SK-N-SH (cell line): ENCODE results near the gene DOCK10. TPM values are rescaled to one million over a fixed set of nuclear protein-coding genes. Genes with fewer than 3 reads are reported as not detected.

Source experiments
- CTCF ChIA-PET: fragments of 300-600, 350-600 bp; formaldehyde crosslinking; extraction: SDS; loops from one replicate; lab custom pipeline; 2021; lab: Yijun Ruan, JAX
- POLR2A ChIA-PET: fragments of 350-600 bp; sonication (Branson Sonifier 250); formaldehyde crosslinking; extraction: SDS; loops from one replicate; lab custom pipeline; 2020; ENCODE audit warnings: antibody characterized with exemption, inconsistent platforms; lab: Yijun Ruan, JAX
- DNase-seq: peaks from one replicate; pipeline ENCODE4 v3.0.0; 2012
- H2AFZ ChIP-seq: fragments of 200-600 bp; sonication (generic); 2 replicates; pipeline ENCODE4 v1.8.1; 2016; ENCODE audit warnings: antibody characterized with exemption, mild to moderate bottlenecking, low read depth
- H3F3A ChIP-seq: fragments of 200-600 bp; sonication (generic); replicated peaks from 2 replicates; pipeline ENCODE3; 2016; ENCODE audit warnings: antibody characterized with exemption, mild to moderate bottlenecking; ENCODE audit not compliant: insufficient read depth
- H3K27ac ChIP-seq, 2 experiments: fragments of 200-500 bp in 1 of 2; fragments of 200-600 bp in 1 of 2; sonication (Bioruptor generic) in 1 of 2; sonication (generic), shearing (Covaris generic) in 1 of 2; 2 replicates each; pipeline versions ENCODE4 v1.5.1 to v1.6.1; 2014 to 2016; ENCODE audit warnings: low read depth in 2 of 2, inconsistent platforms in 1 of 2, low read length in 1 of 2, mild to moderate bottlenecking in 1 of 2, mixed read lengths in 1 of 2
- H3K27me3 ChIP-seq: fragments of 200-600 bp; sonication (generic), shearing (Covaris generic); 2 replicates; pipeline ENCODE4 v1.6.1; 2016; ENCODE audit warnings: mixed run types; ENCODE audit not compliant: insufficient read depth
- H3K36me3 ChIP-seq, 2 experiments: fragments of 200-500 bp in 1 of 2; fragments of 200-600 bp in 1 of 2; sonication (Bioruptor generic) in 1 of 2; sonication (generic) in 1 of 2; replicated peaks in 1 of 2; 2 replicates each; pipeline versions ENCODE3 to v1.5.1; 2014 to 2016; ENCODE audit warnings: low read length in 1 of 2, mild to moderate bottlenecking in 1 of 2; ENCODE audit not compliant: insufficient read depth in 2 of 2, control insufficient read depth in 1 of 2
- H3K4me1 ChIP-seq, 2 experiments: fragments of 200-500 bp in 1 of 2; fragments of 200-600 bp in 1 of 2; sonication (Bioruptor generic) in 1 of 2; sonication (generic), shearing (Covaris generic) in 1 of 2; 2 replicates each; pipeline versions ENCODE4 v1.5.1 to v1.6.1; 2014 to 2016; ENCODE audit warnings: low read depth in 1 of 2, low read length in 1 of 2, mixed run types in 1 of 2; ENCODE audit not compliant: insufficient read depth in 2 of 2, control insufficient read depth in 1 of 2
- H3K4me2 ChIP-seq: fragments of 200-600 bp; sonication (generic), shearing (Covaris generic); 2 replicates; pipeline ENCODE4 v1.6.1; 2017; ENCODE audit warnings: mixed run types
- H3K4me3 ChIP-seq, 2 experiments: fragments of 200-500 bp in 1 of 2; fragments of 200-600 bp in 1 of 2; sonication (Bioruptor generic) in 1 of 2; sonication (generic), shearing (Covaris generic) in 1 of 2; 2 replicates each; pipeline versions ENCODE4 v1.5.1 to v1.8.1; 2014 to 2016; ENCODE audit warnings: low read depth in 2 of 2, inconsistent platforms in 1 of 2, low read length in 1 of 2, mild to moderate bottlenecking in 1 of 2, mixed read lengths in 1 of 2, moderate library complexity in 1 of 2
- H3K79me2 ChIP-seq: fragments of 200-600 bp; sonication (generic); 2 replicates; pipeline ENCODE4 v1.8.1; 2017; ENCODE audit warnings: mild to moderate bottlenecking; ENCODE audit not compliant: insufficient read depth
- H3K9ac ChIP-seq: fragments of 200-600 bp; sonication (generic); 2 replicates; pipeline ENCODE4 v1.6.1; 2017; ENCODE audit warnings: mixed run types
- H3K9me2 ChIP-seq: fragments of 200-600 bp; sonication (generic); 2 replicates; pipeline ENCODE4 v1.6.1; 2017; ENCODE audit warnings: mixed run types
- H3K9me3 ChIP-seq: fragments of 200-600 bp; sonication (generic); 2 replicates; pipeline ENCODE4 v1.6.1; 2017; ENCODE audit warnings: mixed run types, mild to moderate bottlenecking, moderate library complexity
- H4K20me1 ChIP-seq: fragments of 200-600 bp; sonication (generic); 2 replicates; pipeline ENCODE4 v1.6.1; 2017; ENCODE audit warnings: mild to moderate bottlenecking, mixed run types; ENCODE audit not compliant: insufficient read depth
- CHD2 ChIP-seq: fragments of 150-350 bp; IDR thresholded peaks from 2 replicates; pipeline ENCODE4 v1.6.1; 2018; ENCODE audit warnings: low read length; ENCODE audit not compliant: partially characterized antibody
- EP300 ChIP-seq, 2 experiments: IDR thresholded peaks; 2 replicates each; pipeline versions ENCODE4 v1.4.0 to v1.6.1; 2012; ENCODE audit warnings: borderline replicate concordance in 1 of 2, low read depth in 1 of 2, low read length in 1 of 2
- GABPA ChIP-seq: IDR thresholded peaks from 2 replicates; pipeline ENCODE4 v1.4.0; 2012; ENCODE audit warnings: low read depth, mild to moderate bottlenecking
- GATA2 ChIP-seq: sonication (generic); formaldehyde crosslinking; IDR thresholded peaks from 2 replicates; pipeline ENCODE4 v1.5.0; 2020; ENCODE audit warnings: mild to moderate bottlenecking, missing genetic modification reagents
- IRF3 ChIP-seq: fragments of 150-350 bp; IDR thresholded peaks from 2 replicates; pipeline ENCODE4 v1.6.1; 2016; ENCODE audit warnings: mild to moderate bottlenecking, low read depth, low read length
- JUND ChIP-seq: IDR thresholded peaks from 2 replicates; pipeline ENCODE4 v1.4.0; 2012
- MXI1 ChIP-seq: IDR thresholded peaks from 2 replicates; pipeline ENCODE4 v1.6.1; 2012; ENCODE audit warnings: mild to moderate bottlenecking, low read depth, low read length, improper control_type of control experiment
- RCOR1 ChIP-seq: fragments of 150-350 bp; IDR thresholded peaks from 2 replicates; pipeline ENCODE4 v1.6.1; 2017; ENCODE audit warnings: antibody characterized with exemption, low read length
- REST ChIP-seq: IDR thresholded peaks from 2 replicates; pipeline ENCODE4 v1.6.1; 2012; ENCODE audit warnings: mild to moderate bottlenecking, low read depth, low read length, moderate library complexity
- RXRA ChIP-seq: IDR thresholded peaks from 2 replicates; pipeline ENCODE4 v1.4.0; 2012; ENCODE audit warnings: low read depth, mild to moderate bottlenecking, borderline replicate concordance
- TAF1 ChIP-seq: IDR thresholded peaks from 2 replicates; pipeline ENCODE4 v1.6.1; 2012; ENCODE audit warnings: low read depth, mild to moderate bottlenecking, low read length, moderate library complexity, borderline replicate concordance
- TCF12 ChIP-seq: IDR thresholded peaks from 2 replicates; pipeline ENCODE4 v1.4.0; 2012
- USF2 ChIP-seq: fragments of 150-350 bp; IDR thresholded peaks from 2 replicates; pipeline ENCODE4 v1.6.1; 2017; ENCODE audit warnings: antibody characterized with exemption, low read length, low read depth, borderline replicate concordance
- WGBS: methylation state at CpG from one replicate; pipeline ENCODE4 v1.1.6; 2017; ENCODE audit warnings: low lambda C conversion rate; 5-methylcytosine and 5-hydroxymethylcytosine counted together
- polyA plus RNA-seq, 3 experiments: library from polyadenylated mRNA; depleted of rRNA; stranded (reverse); fragments of >200 nt; gene quantifications; 2 replicates each; pipeline ENCODE4 v1.2.3, GENCODE V29; 2012
- TF ChIP-seq, protein P1 (sequence below): IDR thresholded peaks from 2 replicates; pipeline ENCODE4 v1.4.0; 2012; ENCODE audit warnings: low read depth
- TF ChIP-seq, protein P2 (sequence below): fragments of 200-600 bp; sonication (generic); IDR thresholded peaks from 2 replicates; pipeline ENCODE4 v1.6.1; 2017; ENCODE audit warnings: antibody characterized with exemption, mild to moderate bottlenecking, moderate library complexity

DOCK10 gene
- polyA plus RNA-seq, 1 of the 3 experiments (the other 2 are of a cell fraction): 24.1 TPM

- TF ChIP-seq, protein P1, sequence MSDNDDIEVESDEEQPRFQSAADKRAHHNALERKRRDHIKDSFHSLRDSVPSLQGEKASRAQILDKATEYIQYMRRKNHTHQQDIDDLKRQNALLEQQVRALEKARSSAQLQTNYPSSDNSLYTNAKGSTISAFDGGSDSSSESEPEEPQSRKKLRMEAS: no peak
- TF ChIP-seq GABPA (no peak), RCOR1 (no peak), TAF1 (no peak), REST (no peak)
Observed at GRCh38 chr2:224869601-224870233, 172.6 kb downstream of the DOCK10 start (continued).

DNA sequence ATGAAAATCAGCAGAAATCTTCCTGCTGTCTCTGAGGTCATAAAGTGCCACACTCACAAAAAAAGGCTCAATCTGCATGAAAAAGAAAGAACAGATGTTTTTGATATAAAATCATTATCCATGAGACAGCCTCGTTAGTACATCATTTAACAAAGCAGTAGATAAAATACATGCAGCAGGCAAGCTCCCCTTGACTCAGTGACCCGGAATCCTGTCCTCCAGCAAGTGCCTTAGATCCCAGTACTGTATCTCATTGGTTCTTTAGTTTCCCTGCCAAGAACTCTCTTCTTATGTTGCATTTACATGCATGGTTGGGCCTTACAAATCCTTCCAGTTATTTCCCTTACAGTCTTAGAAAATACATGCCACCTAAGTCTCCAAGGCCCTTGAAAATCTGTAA lies 177.3 kb downstream of the DOCK10 start:
- WGBS: 65% methylated on average over 2 of the region's 2 CpGs
- Histone ChIP-seq H2AFZ (no peak overlapping the region), H3F3A (peaks cover 4% of the 10 kb centered on the region), H3K79me2 (no peaks in the 10 kb centered on the region), H3K27me3 (no peaks in the 10 kb centered on the region), H3K4me2 (no peak overlapping the region), H3K27ac (peak overlapping the region in 1 of 2 experiments; percentile 61; a peak in 3 of 4 replicates), H4K20me1 (no peaks in the 10 kb centered on the region), H3K4me3 (no peak overlapping the region), H3K36me3 (peaks cover 13 to 65% of the 10 kb centered on the region in 2 experiments), H3K9me3 (no peaks in the 10 kb centered on the region), H3K4me1 (peaks cover 10 to 13% of the 10 kb centered on the region in 2 experiments; a peak in 3 of 4 replicates), H3K9me2 (no peaks in the 10 kb centered on the region), H3K9ac (no peak overlapping the region)
- peak; percentile 53 for DNase-seq
- CTCF ChIA-PET: interaction anchor here (0.6 kb wide), 1 partner anchor 77 kb away, joined by 4 read pairs; no protein-coding TSS in a partner anchor
- TF ChIP-seq USF2: no peak
- no peak for TF ChIP-seq GABPA
- TF ChIP-seq JUND: no peak
- peak in 1 of 2 experiments; percentile 66; a peak in 2 of 4 replicates for TF ChIP-seq EP300 (IDR thresholded peaks at IDR 0.05; ENCODE audit: borderline replicate concordance in 1 of 2, low read depth in 1 of 2, low read length in 1 of 2)
- TF ChIP-seq RXRA: no peak
- TF ChIP-seq RCOR1: peak; percentile 22; the same call in 1 of the 2 replicates
- peak; percentile 58; the same call in 1 of the 2 replicates for TF ChIP-seq GATA2 (CRISPR knock-in tag)
- TF ChIP-seq IRF3: no peak
- TF ChIP-seq CHD2: no peak
- TF ChIP-seq, protein P2, sequence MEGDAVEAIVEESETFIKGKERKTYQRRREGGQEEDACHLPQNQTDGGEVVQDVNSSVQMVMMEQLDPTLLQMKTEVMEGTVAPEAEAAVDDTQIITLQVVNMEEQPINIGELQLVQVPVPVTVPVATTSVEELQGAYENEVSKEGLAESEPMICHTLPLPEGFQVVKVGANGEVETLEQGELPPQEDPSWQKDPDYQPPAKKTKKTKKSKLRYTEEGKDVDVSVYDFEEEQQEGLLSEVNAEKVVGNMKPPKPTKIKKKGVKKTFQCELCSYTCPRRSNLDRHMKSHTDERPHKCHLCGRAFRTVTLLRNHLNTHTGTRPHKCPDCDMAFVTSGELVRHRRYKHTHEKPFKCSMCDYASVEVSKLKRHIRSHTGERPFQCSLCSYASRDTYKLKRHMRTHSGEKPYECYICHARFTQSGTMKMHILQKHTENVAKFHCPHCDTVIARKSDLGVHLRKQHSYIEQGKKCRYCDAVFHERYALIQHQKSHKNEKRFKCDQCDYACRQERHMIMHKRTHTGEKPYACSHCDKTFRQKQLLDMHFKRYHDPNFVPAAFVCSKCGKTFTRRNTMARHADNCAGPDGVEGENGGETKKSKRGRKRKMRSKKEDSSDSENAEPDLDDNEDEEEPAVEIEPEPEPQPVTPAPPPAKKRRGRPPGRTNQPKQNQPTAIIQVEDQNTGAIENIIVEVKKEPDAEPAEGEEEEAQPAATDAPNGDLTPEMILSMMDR: no peak
- peak; percentile 48; the same call in 1 of the 2 replicates for TF ChIP-seq TCF12
- TF ChIP-seq MXI1: no peak
- POLR2A ChIA-PET: no interaction called here
